ENCODE data around the gene FYB1. TPM values are rescaled to one million over a fixed set of nuclear protein-coding genes. Genes with fewer than 3 reads are reported as not detected.

FYB1 gene
- total RNA-seq, 2 donors from 2014 or later, result 3.1 to 4.0 TPM

GRCh38 chr5:39118638-39119037, 100.7 kb downstream of the FYB1 start:
- no peak for DNase-seq (ENCODE audit: low spot score)
- Histone ChIP-seq H3K4me1 (replicated peaks) (no peaks in the 10 kb centered on the region), H3K9me3 (no peaks in the 10 kb centered on the region), H3K4me3 (no peak overlapping the region), H3K27ac (no peak overlapping the region), H3K36me3 (no peaks in the 10 kb centered on the region), H3K27me3 (replicated peaks; ENCODE audit: insufficient read depth) (no peaks in the 10 kb centered on the region)
- 52% methylated on average over 2 of the region's 2 CpGs for WGBS
- TF ChIP-seq POLR2A (IDR thresholded peaks at IDR 0.05), result no peak
- no peak for TF ChIP-seq CTCF (IDR thresholded peaks at IDR 0.05)
- no peak for TF ChIP-seq POLR2AphosphoS5 (IDR thresholded peaks at IDR 0.05)
- intact Hi-C loops (cut with DNase I), result no loop called here

GRCh38 chr5:39117401-39117800, 102.0 kb downstream of the FYB1 start:
- intact Hi-C loops (cut with DNase I), result no loop called here
- Histone ChIP-seq H3K36me3 (no peaks in the 10 kb centered on the region), H3K4me1 (replicated peaks) (no peaks in the 10 kb centered on the region), H3K4me3 (no peak overlapping the region), H3K9me3 (no peaks in the 10 kb centered on the region), H3K27ac (no peak overlapping the region), H3K27me3 (replicated peaks; ENCODE audit: insufficient read depth) (no peaks in the 10 kb centered on the region)
- WGBS, result 68% methylated on average over 2 of the region's 2 CpGs
- TF ChIP-seq CTCF (IDR thresholded peaks at IDR 0.05) (no peak), POLR2AphosphoS5 (IDR thresholded peaks at IDR 0.05) (no peak), POLR2A (IDR thresholded peaks at IDR 0.05) (no peak)
- no peak for DNase-seq (ENCODE audit: low spot score)

GRCh38 chr5:39116344-39117170, 102.8 kb downstream of the FYB1 start:
- Histone ChIP-seq H3K36me3 (no peaks in the 10 kb centered on the region), H3K4me1 (replicated peaks) (no peaks in the 10 kb centered on the region), H3K27me3 (replicated peaks; ENCODE audit: insufficient read depth) (no peaks in the 10 kb centered on the region), H3K4me3 (no peak overlapping the region), H3K9me3 (no peaks in the 10 kb centered on the region), H3K27ac (no peak overlapping the region)
- no peak for TF ChIP-seq CTCF (IDR thresholded peaks at IDR 0.05)
- TF ChIP-seq POLR2A (IDR thresholded peaks at IDR 0.05), result no peak
- TF ChIP-seq POLR2AphosphoS5 (IDR thresholded peaks at IDR 0.05), result no peak
- WGBS, result 78% methylated on average over 3 of the region's 3 CpGs
- intact Hi-C loops (cut with DNase I), result no loop called here
- no peak for DNase-seq (ENCODE audit: low spot score)

- 79% methylated on average over 5 of the region's 5 CpGs for WGBS
- no peaks in the 10 kb centered on the region for H3K27me3 ChIP-seq (replicated peaks; ENCODE audit: insufficient read depth)
- H3K36me3 ChIP-seq, result no peaks in the 10 kb centered on the region
- no peak overlapping the region for H3K27ac ChIP-seq
- no peaks in the 10 kb centered on the region for H3K9me3 ChIP-seq
- no peaks in the 10 kb centered on the region for H3K4me1 ChIP-seq (replicated peaks)
- no peak for DNase-seq (ENCODE audit: low spot score)
- H3K4me3 ChIP-seq, result no peak overlapping the region
- no peak for TF ChIP-seq POLR2AphosphoS5 (IDR thresholded peaks at IDR 0.05)
- no peak for TF ChIP-seq POLR2A (IDR thresholded peaks at IDR 0.05)
- no peak for TF ChIP-seq CTCF (IDR thresholded peaks at IDR 0.05)
- intact Hi-C loops (cut with DNase I), result no loop called here
Observed at GRCh38 chr5:39115644-39116343, 103.6 kb downstream of the FYB1 start.
